Mucosa of rectum (tissue), 2 donors: ENCODE results near the gene CINP.

Experiments used
- H3K27ac ChIP-seq, 2 donors: one replicate each; pipeline ENCODE4 v1.7.0; 2013; ENCODE audit warnings: inconsistent platforms in 2 of 2, low read depth in 2 of 2, low read length in 2 of 2
- H3K27me3 ChIP-seq, 2 donors: one replicate each; pipeline ENCODE4 v1.7.0; 2013; ENCODE audit warnings: low read length in 2 of 2; ENCODE audit not compliant: control insufficient read depth in 2 of 2, insufficient read depth in 2 of 2
- H3K36me3 ChIP-seq, 2 donors: one replicate each; pipeline ENCODE4 v1.7.0; 2013; ENCODE audit warnings: low read length in 2 of 2; ENCODE audit not compliant: control insufficient read depth in 2 of 2, insufficient read depth in 2 of 2
- H3K4me1 ChIP-seq, 2 donors: one replicate each; pipeline ENCODE4 v1.7.0; 2013; ENCODE audit warnings: low read length in 2 of 2, mild to moderate bottlenecking in 1 of 2; ENCODE audit not compliant: control insufficient read depth in 2 of 2, insufficient read depth in 2 of 2
- H3K4me3 ChIP-seq, 2 donors: one replicate each; pipeline ENCODE4 v1.7.0; 2013; ENCODE audit warnings: low read length in 2 of 2
- H3K9ac ChIP-seq, 2 donors: one replicate each; pipeline ENCODE4 v1.7.0; 2013; ENCODE audit warnings: low read length in 2 of 2, low read depth in 1 of 2, mild to moderate bottlenecking in 1 of 2
- H3K9me3 ChIP-seq, 2 donors: one replicate each; pipeline ENCODE4 v1.7.0; 2013; ENCODE audit warnings: low read length in 2 of 2; ENCODE audit not compliant: control insufficient read depth in 2 of 2
- donor health status: healthy.
- donor health status: Normal muscosa, but diverticular disease.

Gene CINP

GRCh38 chr14:102362545-102363181 is at the start of gene CINP, which contains the start of gene TECPR2:
CINP (minus strand) TSS chr14:102362890; CDS start chr14:102362851, 39 bp downstream.
TECPR2 (plus strand) TSS chr14:102362941; CDS start chr14:102376722, 13,781 bp downstream.
- Histone ChIP-seq H3K9me3 (no peaks in the 10 kb centered on the region), H3K36me3 (peaks cover 6 to 8% of the 10 kb centered on the region in 2 donors), H3K27me3 (no peaks in the 10 kb centered on the region), H3K4me3 (peak within 1 kb of the TSS; percentile 88), H3K4me1 (peaks cover 14 to 17% of the 10 kb centered on the region in 2 donors), H3K9ac (peak within 1 kb of the TSS; percentile 85 to 88), H3K27ac (peak within 1 kb of the TSS; percentile 83 to 85)

- H3K27me3 ChIP-seq: no peaks in the 10 kb centered on the region
- H3K9ac ChIP-seq: no peak overlapping the region
- no peak overlapping the region for H3K4me3 ChIP-seq
- no peaks in the 10 kb centered on the region for H3K4me1 ChIP-seq
- H3K9me3 ChIP-seq: no peaks in the 10 kb centered on the region
- H3K36me3 ChIP-seq: peaks cover 6 to 12% of the 10 kb centered on the region in 2 donors
- H3K27ac ChIP-seq: no peak overlapping the region
Observed at GRCh38 chr14:102408724-102409123, 46.0 kb upstream of the CINP start.

GRCh38 chr14:102407258-102407657 is 44.6 kb upstream of the CINP start:
- no peak overlapping the region for H3K4me3 ChIP-seq
- no peak overlapping the region for H3K27ac ChIP-seq
- H3K9me3 ChIP-seq: peaks cover 3 to 5% of the 10 kb centered on the region in 2 donors
- H3K27me3 ChIP-seq: no peaks in the 10 kb centered on the region
- H3K36me3 ChIP-seq: peaks cover 6 to 12% of the 10 kb centered on the region in 2 donors
- H3K4me1 ChIP-seq: no peaks in the 10 kb centered on the region
- no peak overlapping the region for H3K9ac ChIP-seq

GRCh38 chr14:102403028-102403427 is 40.3 kb upstream of the CINP start:
- Histone ChIP-seq H3K36me3 (peaks cover 0 to 5% of the 10 kb centered on the region in 2 donors), H3K9ac (no peak overlapping the region), H3K9me3 (peaks cover 3 to 5% of the 10 kb centered on the region in 2 donors)

GRCh38 chr14:102396521-102396920 is 33.8 kb upstream of the CINP start:
- Histone ChIP-seq H3K27ac (no peak overlapping the region), H3K27me3 (no peaks in the 10 kb centered on the region), H3K36me3 (peaks cover 0 to 3% of the 10 kb centered on the region in 2 donors), H3K9ac (no peak overlapping the region), H3K4me3 (no peak overlapping the region), H3K9me3 (no peaks in the 10 kb centered on the region), H3K4me1 (no peaks in the 10 kb centered on the region)

More at GRCh38 chr14:102403028-102403427, 40.3 kb upstream of the CINP start:
- H3K4me3 ChIP-seq: no peak overlapping the region
- no peaks in the 10 kb centered on the region for H3K4me1 ChIP-seq
- H3K27ac ChIP-seq: no peak overlapping the region
- H3K27me3 ChIP-seq: no peaks in the 10 kb centered on the region

- Histone ChIP-seq H3K27me3 (no peaks in the 10 kb centered on the region), H3K4me1 (peaks cover 6% of the 10 kb centered on the region in 2 donors), H3K27ac (no peak overlapping the region), H3K36me3 (peaks cover 0 to 3% of the 10 kb centered on the region in 2 donors), H3K9me3 (no peaks in the 10 kb centered on the region), H3K4me3 (no peak overlapping the region), H3K9ac (no peak overlapping the region)
Observed at GRCh38 chr14:102394717-102395375, 32.2 kb upstream of the CINP start.

GRCh38 chr14:102392506-102392905 is 29.8 kb upstream of the CINP start:
- no peak overlapping the region for H3K4me3 ChIP-seq
- H3K9ac ChIP-seq: no peak overlapping the region
- H3K4me1 ChIP-seq: peaks cover 9 to 11% of the 10 kb centered on the region in 2 donors
- no peak overlapping the region for H3K27ac ChIP-seq
- no peaks in the 10 kb centered on the region for H3K9me3 ChIP-seq
- H3K27me3 ChIP-seq: no peaks in the 10 kb centered on the region
- peaks cover 2 to 3% of the 10 kb centered on the region in 2 donors for H3K36me3 ChIP-seq

- Histone ChIP-seq H3K9me3 (no peaks in the 10 kb centered on the region), H3K27me3 (no peaks in the 10 kb centered on the region), H3K4me3 (no peak overlapping the region), H3K4me1 (peaks cover 9 to 11% of the 10 kb centered on the region in 2 donors), H3K36me3 (peaks cover 2 to 3% of the 10 kb centered on the region in 2 donors), H3K9ac (peak overlapping the region in 1 of 2 donors; percentile 9), H3K27ac (peak overlapping the region; percentile 58 to 69)
Observed at GRCh38 chr14:102390064-102390855, 27.6 kb upstream of the CINP start.

- Histone ChIP-seq H3K4me3 (no peak overlapping the region), H3K27ac (peak overlapping the region; percentile 13 to 58), H3K4me1 (peaks cover 9 to 11% of the 10 kb centered on the region in 2 donors), H3K9ac (no peak overlapping the region), H3K9me3 (no peaks in the 10 kb centered on the region), H3K36me3 (peaks cover 2 to 3% of the 10 kb centered on the region in 2 donors), H3K27me3 (no peaks in the 10 kb centered on the region)
Observed at GRCh38 chr14:102389246-102389645, 26.6 kb upstream of the CINP start.

- Histone ChIP-seq H3K4me1 (peaks cover 9 to 11% of the 10 kb centered on the region in 2 donors), H3K36me3 (peaks cover 2 to 3% of the 10 kb centered on the region in 2 donors), H3K9me3 (no peaks in the 10 kb centered on the region), H3K27me3 (no peaks in the 10 kb centered on the region), H3K4me3 (no peak overlapping the region), H3K27ac (no peak overlapping the region), H3K9ac (no peak overlapping the region)
Observed at GRCh38 chr14:102387086-102387485, 24.4 kb upstream of the CINP start.
